H9 (cell line): ENCODE results near the gene EGLN3. TPM values are rescaled to one million over a fixed set of nuclear protein-coding genes. Genes with fewer than 3 reads are reported as not detected.

Source experiments
- DNase-seq: peaks from one replicate; pipeline ENCODE4 v3.0.0-alpha.2; 2017
- H2AFZ ChIP-seq: one replicate; pipeline ENCODE4 v1.6.1; 2013; ENCODE audit warnings: mild to moderate bottlenecking, low read length, control low read depth, moderate library complexity
- H2AK5ac ChIP-seq: 2 replicates; pipeline ENCODE4 v1.6.1; 2013; ENCODE audit warnings: low read length, control low read depth, mixed read lengths; ENCODE audit not compliant: insufficient read length
- H2BK120ac ChIP-seq: one replicate; pipeline ENCODE4 v1.6.1; 2013; ENCODE audit warnings: low read depth, mild to moderate bottlenecking, low read length, control low read depth, inconsistent platforms; ENCODE audit not compliant: poor library complexity, severe bottlenecking
- H2BK12ac ChIP-seq: 2 replicates; pipeline ENCODE4 v1.6.1; 2013; ENCODE audit warnings: low read length, control low read depth, mixed read lengths, low read depth; ENCODE audit not compliant: insufficient read length
- H2BK15ac ChIP-seq: 2 replicates; pipeline ENCODE4 v1.6.1; 2013; ENCODE audit warnings: low read depth, low read length, control low read depth
- H2BK20ac ChIP-seq: one replicate; pipeline ENCODE4 v1.6.1; 2013; ENCODE audit warnings: low read depth, mild to moderate bottlenecking, low read length, control low read depth, inconsistent platforms; ENCODE audit not compliant: poor library complexity, severe bottlenecking
- H2BK5ac ChIP-seq: 2 replicates; pipeline ENCODE4 v1.6.1; 2013; ENCODE audit warnings: low read length, control low read depth, mixed read lengths; ENCODE audit not compliant: insufficient read length
- H3K14ac ChIP-seq: 2 replicates; pipeline ENCODE4 v1.6.1; 2013; ENCODE audit warnings: low read length, control low read depth; ENCODE audit not compliant: insufficient read depth
- H3K18ac ChIP-seq: 2 replicates; pipeline ENCODE4 v1.6.1; 2013; ENCODE audit warnings: low read depth, mild to moderate bottlenecking, mixed read lengths, low read length, control low read depth; ENCODE audit not compliant: insufficient read length
- H3K23ac ChIP-seq: 2 replicates; pipeline ENCODE4 v1.6.1; 2013; ENCODE audit warnings: low read length, control low read depth, mixed read lengths, low read depth; ENCODE audit not compliant: insufficient read length
- H3K23me2 ChIP-seq: 2 replicates; pipeline ENCODE4 v1.6.1; 2013; ENCODE audit warnings: low read depth, mild to moderate bottlenecking, mixed read lengths, low read length, control low read depth; ENCODE audit not compliant: insufficient read length, poor library complexity, severe bottlenecking
- H3K27ac ChIP-seq: 2 replicates; pipeline ENCODE4 v1.5.1; 2013; ENCODE audit warnings: low read length, control low read depth, mixed read lengths, low read depth; ENCODE audit not compliant: insufficient read length
- H3K27me3 ChIP-seq: 2 replicates; pipeline ENCODE4 v1.6.1; 2013; ENCODE audit warnings: low read length, control low read depth, inconsistent platforms; ENCODE audit not compliant: insufficient read depth
- H3K4ac ChIP-seq: 2 replicates; pipeline ENCODE4 v1.6.1; 2013; ENCODE audit warnings: low read depth, mild to moderate bottlenecking, control low read depth, inconsistent platforms, low read length, moderate library complexity
- H3K4me1 ChIP-seq: 2 replicates; pipeline ENCODE4 v1.6.1; 2013; ENCODE audit warnings: low read length, control low read depth, inconsistent platforms; ENCODE audit not compliant: insufficient read depth
- H3K4me2 ChIP-seq: 2 replicates; pipeline ENCODE4 v1.6.1; 2013; ENCODE audit warnings: low read length, control low read depth, mixed read lengths; ENCODE audit not compliant: insufficient read length, insufficient read depth
- H3K56ac ChIP-seq: 2 replicates; pipeline ENCODE4 v1.6.1; 2013; ENCODE audit warnings: low read depth, mild to moderate bottlenecking, mixed read lengths, low read length, control low read depth; ENCODE audit not compliant: insufficient read length
- H3K79me1 ChIP-seq: 2 replicates; pipeline ENCODE4 v1.6.1; 2013; ENCODE audit warnings: low read depth, mild to moderate bottlenecking, moderate library complexity, low read length, control low read depth, inconsistent platforms; ENCODE audit not compliant: insufficient read depth, poor library complexity, severe bottlenecking
- H3K79me2 ChIP-seq: 2 replicates; pipeline ENCODE4 v1.6.1; 2013; ENCODE audit warnings: low read length, control low read depth, inconsistent platforms; ENCODE audit not compliant: insufficient read depth
- H3K9ac ChIP-seq: 2 replicates; pipeline ENCODE4 v1.6.1; 2013; ENCODE audit warnings: low read length, control low read depth, mixed read lengths; ENCODE audit not compliant: insufficient read length; ENCODE audit errors: extremely low read depth
- H3K9me3 ChIP-seq: one replicate; pipeline ENCODE4 v1.6.1; 2013; ENCODE audit warnings: low read depth, low read length, inconsistent platforms; ENCODE audit not compliant: control insufficient read depth
- H3T11ph ChIP-seq: one replicate; pipeline ENCODE4 v1.6.1; 2013; ENCODE audit warnings: mild to moderate bottlenecking, low read length, control low read depth, inconsistent platforms
- H4K20me1 ChIP-seq: one replicate; pipeline ENCODE4 v1.6.1; 2013; ENCODE audit not compliant: control insufficient read depth, insufficient read length, insufficient read depth
- H4K5ac ChIP-seq: 2 replicates; pipeline ENCODE4 v1.6.1; 2013; ENCODE audit warnings: low read depth, mild to moderate bottlenecking, mixed read lengths, low read length, control low read depth; ENCODE audit not compliant: insufficient read length
- H4K8ac ChIP-seq: replicated peaks from 2 replicates; pipeline ENCODE4 v1.6.1; 2013; ENCODE audit warnings: low read length, control low read depth, mixed read lengths, low read depth; ENCODE audit not compliant: insufficient read length
- H4K91ac ChIP-seq: 2 replicates; pipeline ENCODE4 v1.6.1; 2013; ENCODE audit warnings: low read depth, mild to moderate bottlenecking, moderate library complexity, mixed read lengths, low read length, control low read depth; ENCODE audit not compliant: insufficient read length
- H3K27ac Mint-ChIP-seq, 3 experiments: 2 replicates in 2 of 3; 3 replicates in 1 of 3; pipeline ENCODE4 v1.8.0; 2020 to 2021; ENCODE audit warnings: mixed read lengths in 3 of 3, mild to moderate bottlenecking in 1 of 3, moderate library complexity in 1 of 3
- H3K27me3 Mint-ChIP-seq: 2 replicates; pipeline ENCODE4 v1.8.0; 2021; ENCODE audit warnings: low read depth, mild to moderate bottlenecking, moderate library complexity, mixed read lengths
- H3K36me3 Mint-ChIP-seq, 3 experiments: 2 replicates in 2 of 3; 3 replicates in 1 of 3; pipeline ENCODE4 v1.8.0; 2020 to 2021; ENCODE audit warnings: low read depth in 3 of 3, mixed read lengths in 3 of 3; ENCODE audit not compliant: insufficient read depth in 1 of 3
- H3K4me1 Mint-ChIP-seq, 2 experiments: 2 replicates each; pipeline ENCODE4 v1.8.0; 2020; ENCODE audit warnings: mixed read lengths in 2 of 2
- H3K4me3 Mint-ChIP-seq, 2 experiments: 2 replicates in 1 of 2; 3 replicates in 1 of 2; pipeline ENCODE4 v1.8.0; 2020 to 2021; ENCODE audit warnings: mild to moderate bottlenecking in 2 of 2, mixed read lengths in 2 of 2, moderate library complexity in 1 of 2
- H3K9me3 Mint-ChIP-seq, 2 experiments: 2 replicates in 1 of 2; 3 replicates in 1 of 2; pipeline ENCODE4 v1.8.0; 2020; ENCODE audit warnings: mild to moderate bottlenecking in 2 of 2, mixed read lengths in 2 of 2, moderate library complexity in 1 of 2
- CTCF ChIP-seq: fragments of 200-600 bp; sonication (generic); conservative IDR thresholded peaks from 3 replicates; pipeline ENCODE4 v1.8.0; 2021; ENCODE audit warnings: antibody characterized with exemption, mild to moderate bottlenecking
- WGBS: extraction: QIAGEN DNeasy Blood & Tissue Kit; methylation state at CpG from one replicate; pipeline ENCODE4 v1.1.7; 2013; ENCODE audit warnings: missing lambda C conversion rate, low lambda C conversion rate, mixed read lengths; ENCODE audit not compliant: insufficient read length; ENCODE audit errors: extremely low coverage; 5-methylcytosine and 5-hydroxymethylcytosine counted together
- total RNA-seq: library from RNA; stranded (reverse); gene quantifications from 2 replicates; pipeline ENCODE4 v1.2.1, GENCODE V29; 2021

EGLN3 gene
- total RNA-seq, 1 experiment from 2014 or later: 19.8 TPM

- no peaks in the 10 kb centered on the region for H3K4me1 Mint-ChIP-seq
- Histone ChIP-seq H3K9ac (no peak overlapping the region), H3T11ph (no peak overlapping the region), H3K56ac (no peak overlapping the region), H2BK5ac (no peak overlapping the region), H3K4me2 (no peak overlapping the region), H4K20me1 (no peaks in the 10 kb centered on the region), H3K27me3 (no peaks in the 10 kb centered on the region), H2BK120ac (no peak overlapping the region), H4K5ac (no peak overlapping the region), H2AFZ (no peak overlapping the region), H3K23me2 (no peaks in the 10 kb centered on the region), H3K4me1 (no peaks in the 10 kb centered on the region), H2AK5ac (no peak overlapping the region), H3K79me2 (no peaks in the 10 kb centered on the region), H2BK20ac (no peak overlapping the region), H3K27ac (no peak overlapping the region), H4K8ac (no peak overlapping the region), H3K79me1 (no peaks in the 10 kb centered on the region), H2BK15ac (no peak overlapping the region), H3K4ac (no peak overlapping the region), H4K91ac (no peak overlapping the region), H3K18ac (no peak overlapping the region), H3K23ac (no peak overlapping the region), H3K14ac (no peak overlapping the region), H2BK12ac (no peak overlapping the region), H3K9me3 (no peaks in the 10 kb centered on the region)
- DNase-seq: no peak
- no peak overlapping the region for H3K27ac Mint-ChIP-seq
- no peak overlapping the region for H3K4me3 Mint-ChIP-seq
- H3K9me3 Mint-ChIP-seq: no peaks in the 10 kb centered on the region
- H3K27me3 Mint-ChIP-seq: no peaks in the 10 kb centered on the region; the same call in 1 of the 2 replicates
- WGBS: no CpG with 5 or more reads among the region's 4 CpGs
- no peak for TF ChIP-seq CTCF
- H3K36me3 Mint-ChIP-seq: no peaks in the 10 kb centered on the region
Measured at GRCh38 chr14:34000396-34000795, 49.5 kb upstream of the EGLN3 start.
